Prostate gland (tissue), 2 donors: ENCODE measurements around the gene ASB15.

Source experiments
- POLR2A ChIP-seq: fragments of 450-650 bp; IDR thresholded peaks from one replicate; pipeline ENCODE4 v1.6.1; 2016; ENCODE audit warnings: antibody characterized with exemption, mild to moderate bottlenecking
- TF ChIP-seq, protein P1 (sequence below), 4 experiments: fragments of 200-600 bp in 2 of 4; fragments of 450-650 bp in 2 of 4; sonication (generic) in 2 of 4; IDR thresholded peaks; 1 replicate in 3 of 4; 2 replicates in 1 of 4; pipeline ENCODE4 v1.5.1; 2016 to 2019; ENCODE audit warnings: antibody characterized with exemption in 4 of 4, mild to moderate bottlenecking in 2 of 4, moderate library complexity in 2 of 4

- TF ChIP-seq, protein P1, sequence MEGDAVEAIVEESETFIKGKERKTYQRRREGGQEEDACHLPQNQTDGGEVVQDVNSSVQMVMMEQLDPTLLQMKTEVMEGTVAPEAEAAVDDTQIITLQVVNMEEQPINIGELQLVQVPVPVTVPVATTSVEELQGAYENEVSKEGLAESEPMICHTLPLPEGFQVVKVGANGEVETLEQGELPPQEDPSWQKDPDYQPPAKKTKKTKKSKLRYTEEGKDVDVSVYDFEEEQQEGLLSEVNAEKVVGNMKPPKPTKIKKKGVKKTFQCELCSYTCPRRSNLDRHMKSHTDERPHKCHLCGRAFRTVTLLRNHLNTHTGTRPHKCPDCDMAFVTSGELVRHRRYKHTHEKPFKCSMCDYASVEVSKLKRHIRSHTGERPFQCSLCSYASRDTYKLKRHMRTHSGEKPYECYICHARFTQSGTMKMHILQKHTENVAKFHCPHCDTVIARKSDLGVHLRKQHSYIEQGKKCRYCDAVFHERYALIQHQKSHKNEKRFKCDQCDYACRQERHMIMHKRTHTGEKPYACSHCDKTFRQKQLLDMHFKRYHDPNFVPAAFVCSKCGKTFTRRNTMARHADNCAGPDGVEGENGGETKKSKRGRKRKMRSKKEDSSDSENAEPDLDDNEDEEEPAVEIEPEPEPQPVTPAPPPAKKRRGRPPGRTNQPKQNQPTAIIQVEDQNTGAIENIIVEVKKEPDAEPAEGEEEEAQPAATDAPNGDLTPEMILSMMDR (IDR thresholded peaks at IDR 0.05), result no peak
- TF ChIP-seq POLR2A, result no peak
Observed at GRCh38 chr7:123607423-123607975, 5.9 kb downstream of the ASB15 start.
